Effector CD4-positive, alpha-beta T cell (primary cell): ENCODE results near the gene LYPD1.

ENCODE experiments used
- DNase-seq: peaks from one replicate; pipeline ENCODE4 v3.0.0-alpha.2; 2020

The LYPD1 gene

GRCh38 chr2:132668189-132668823 lies 1.7 kb downstream of the LYPD1 start:
- no peak for DNase-seq

- no peak for DNase-seq
Observed at GRCh38 chr2:132667706-132668105, 2.3 kb downstream of the LYPD1 start.

GRCh38 chr2:132665401-132666140 lies 4.4 kb downstream of the LYPD1 start:
- DNase-seq = no peak

GRCh38 chr2:132664096-132664495 lies 5.9 kb downstream of the LYPD1 start:
- no peak for DNase-seq

- no peak for DNase-seq
Observed at GRCh38 chr2:132662732-132663131, 7.3 kb downstream of the LYPD1 start.

GRCh38 chr2:132659331-132659730 lies 10.7 kb downstream of the LYPD1 start:
- no peak for DNase-seq

GRCh38 chr2:132656266-132656975 lies 13.6 kb downstream of the LYPD1 start:
- DNase-seq = no peak

- no peak for DNase-seq
Observed at GRCh38 chr2:132654968-132655367, 15.0 kb downstream of the LYPD1 start.

- DNase-seq = no peak
Observed at GRCh38 chr2:132654335-132654734, 15.7 kb downstream of the LYPD1 start.

GRCh38 chr2:132652474-132652873 lies 17.5 kb downstream of the LYPD1 start:
- DNase-seq = no peak

- DNase-seq = no peak
Observed at GRCh38 chr2:132651115-132652045, 18.6 kb downstream of the LYPD1 start.

- no peak for DNase-seq
Observed at GRCh38 chr2:132646540-132647108, 23.4 kb downstream of the LYPD1 start.

- no peak for DNase-seq
Observed at GRCh38 chr2:132645722-132646539, 24.1 kb downstream of the LYPD1 start.

GRCh38 chr2:132645176-132645575 lies 24.8 kb downstream of the LYPD1 start:
- DNase-seq = no peak

GRCh38 chr2:132642415-132642814 lies 27.6 kb downstream of the LYPD1 start:
- DNase-seq = no peak

- no peak for DNase-seq
Observed at GRCh38 chr2:132641819-132642218, 28.2 kb downstream of the LYPD1 start.

GRCh38 chr2:132640116-132640515 lies 29.9 kb downstream of the LYPD1 start:
- DNase-seq = no peak

GRCh38 chr2:132638313-132639040 lies 31.5 kb downstream of the LYPD1 start:
- DNase-seq = no peak

GRCh38 chr2:132636346-132636745 lies 33.7 kb downstream of the LYPD1 start:
- no peak for DNase-seq

GRCh38 chr2:132633635-132634034 lies 36.4 kb downstream of the LYPD1 start:
- DNase-seq = no peak
